Omental fat pad (tissue), 4 donors: ENCODE measurements around the gene MXD4. TPM values are rescaled to one million over a fixed set of nuclear protein-coding genes. Genes with fewer than 3 reads are reported as not detected.
"Not testable (repeated sequence)": the region's sequence is repeated elsewhere in the genome, so short reads cannot be mapped to it uniquely, and the experiment has no call there.

Experiments used
- ATAC-seq: fragments of 150-250 bp; one replicate; pipeline ENCODE4 v1.9.1; 2016; ENCODE audit warnings: mild to moderate bottlenecking, moderate library complexity; ENCODE audit not compliant: low FRiP score
- DNase-seq: peaks from one replicate; pipeline ENCODE4 v3.0.0-alpha.2; 2019; ENCODE audit warnings: low spot score
- CTCF ChIP-seq, 3 donors: fragments of 450-650 bp; IDR thresholded peaks; one replicate each; pipeline ENCODE4 v1.5.1; 2016 to 2017; ENCODE audit warnings: antibody characterized with exemption in 3 of 3, mild to moderate bottlenecking in 3 of 3, moderate library complexity in 2 of 3
- total RNA-seq, 4 donors: library from RNA; depleted of rRNA; stranded (reverse); fragments of >200 nt; gene quantifications; one replicate each; pipeline ENCODE4 v1.1.0, GENCODE V29; 2016

The MXD4 gene
- total RNA-seq, 4 donors from 2014 or later: 33.7 to 118 (median 59.5) TPM

- DNase-seq (no peak), ATAC-seq (no peak)
- no peak for TF ChIP-seq CTCF (IDR thresholded peaks at IDR 0.05)
These were observed 19.9 kb upstream of the MXD4 start for GRCh38 chr4:2281575-2282343.

- no peak for ATAC-seq
- DNase-seq: no peak
- no peak for TF ChIP-seq CTCF (IDR thresholded peaks at IDR 0.05)
These were observed 18.8 kb upstream of the MXD4 start for GRCh38 chr4:2280531-2281300.

- DNase-seq: no peak
- ATAC-seq: no peak
- TF ChIP-seq CTCF (IDR thresholded peaks at IDR 0.05): no peak
These were observed 16.0 kb upstream of the MXD4 start for GRCh38 chr4:2277956-2278355.

- no peak for ATAC-seq
- TF ChIP-seq CTCF (IDR thresholded peaks at IDR 0.05): no peak
- DNase-seq: no peak
These were observed 14.8 kb upstream of the MXD4 start for GRCh38 chr4:2276581-2277325.

GRCh38 chr4:2275546-2276251 is 13.8 kb upstream of the MXD4 start:
- ATAC-seq (no peak), DNase-seq (no peak)
- TF ChIP-seq CTCF (IDR thresholded peaks at IDR 0.05): no peak

GRCh38 chr4:2275044-2275397 is 13.1 kb upstream of the MXD4 start:
- ATAC-seq, DNase-seq: not testable (repeated sequence)
